ENCODE results near the gene PRKAA2. TPM values are rescaled to one million over a fixed set of nuclear protein-coding genes. Genes with fewer than 3 reads are reported as not detected.

Gene PRKAA2
- total RNA-seq, 1 donor from 2014 or later, result 77.2 TPM

Other genes starting within 250 kb of the PRKAA2 start
- 117 TPM for gene PLPP3, start 65.8 kb upstream of the PRKAA2 start, total RNA-seq
- gene FYB2, start 174.1 kb downstream of the PRKAA2 start, total RNA-seq, result 14.3 TPM
- gene C8A, start 209.5 kb downstream of the PRKAA2 start, total RNA-seq, result not detected